Left kidney (tissue), 2 donors: Measurements from ENCODE around the gene COX7A2. TPM values are rescaled to one million over a fixed set of nuclear protein-coding genes. Genes with fewer than 3 reads are reported as not detected.

Source experiments
- DNase-seq: peaks from one replicate; pipeline ENCODE4 v3.0.0-alpha.2; 2013
- polyA plus RNA-seq: library from polyadenylated mRNA; unstranded; fragments of 120-200 nt; gene quantifications from one replicate; pipeline ENCODE4 v1.2.1, GENCODE V29; 2013; ENCODE audit not compliant: insufficient read length

Gene COX7A2
- polyA plus RNA-seq, 1 donor = 249 TPM

GRCh38 chr6:75201901-75202672, 41.5 kb downstream of the COX7A2 start:
- DNase-seq = no peak

- no peak for DNase-seq
These were observed 42.6 kb downstream of the COX7A2 start for GRCh38 chr6:75201021-75201420.

- DNase-seq = no peak
These were observed 43.7 kb downstream of the COX7A2 start for GRCh38 chr6:75199889-75200288.

- no peak for DNase-seq
These were observed 47.4 kb downstream of the COX7A2 start for GRCh38 chr6:75196081-75196687.

GRCh38 chr6:75188221-75188925, 55.2 kb downstream of the COX7A2 start:
- no peak for DNase-seq

Other genes with a start within 250 kb of the COX7A2 start
- 79.2 TPM for gene COL12A1, start 37.7 kb downstream of the COX7A2 start, polyA plus RNA-seq
- gene TMEM30A, start 41.0 kb upstream of the COX7A2 start, polyA plus RNA-seq = 133 TPM
- gene FILIP1, start 250.0 kb upstream of the COX7A2 start, polyA plus RNA-seq = 2.4 TPM